GM12878 (cell line): ENCODE data around the gene STARD13. TPM values are rescaled to one million over a fixed set of nuclear protein-coding genes. Genes with fewer than 3 reads are reported as not detected.

ENCODE experiments used
- CHD1 ChIP-seq: IDR thresholded peaks from 2 replicates; pipeline ENCODE4 v1.6.1; 2012; ENCODE audit warnings: low read depth, low read length, improper control_type of control experiment
- CHD2 ChIP-seq: IDR thresholded peaks from 2 replicates; pipeline ENCODE4 v1.6.1; 2011; ENCODE audit warnings: low read depth, low read length, improper control_type of control experiment, borderline replicate concordance
- CREB1 ChIP-seq: IDR thresholded peaks from 2 replicates; pipeline ENCODE4 v1.6.1; 2012; ENCODE audit warnings: low read depth, mild to moderate bottlenecking, inconsistent platforms
- CREM ChIP-seq: IDR thresholded peaks from 2 replicates; pipeline ENCODE4 v1.6.1; 2014; ENCODE audit warnings: antibody characterized with exemption, low read depth
- EGR1 ChIP-seq, 2 experiments: IDR thresholded peaks; 1 replicate in 1 of 2; 2 replicates in 1 of 2; pipeline ENCODE4 v1.6.1; 2011 to 2012; ENCODE audit warnings: low read depth in 2 of 2, low read length in 2 of 2, borderline replicate concordance in 1 of 2, mild to moderate bottlenecking in 1 of 2, moderate library complexity in 1 of 2
- EP300 ChIP-seq, 2 experiments: fragments of 150-350 bp in 1 of 2; IDR thresholded peaks; 2 replicates each; pipeline ENCODE4 v1.6.1; 2011 to 2012; ENCODE audit warnings: low read depth in 2 of 2, low read length in 2 of 2, borderline replicate concordance in 1 of 2, improper control_type of control experiment in 1 of 2, inconsistent platforms in 1 of 2; ENCODE audit not compliant: control insufficient read depth in 1 of 2
- FOXM1 ChIP-seq: IDR thresholded peaks from 2 replicates; pipeline ENCODE4 v1.6.1; 2012; ENCODE audit warnings: low read depth, mild to moderate bottlenecking, inconsistent platforms, low read length, moderate library complexity
- HDAC2 ChIP-seq: fragments of 200-600 bp; sonication (generic); IDR thresholded peaks from 2 replicates; pipeline ENCODE4 v1.6.1; 2017
- IKZF2 ChIP-seq, 2 experiments: fragments of 450-650 bp; IDR thresholded peaks; 2 replicates each; pipeline ENCODE4 v1.6.1; 2017; ENCODE audit warnings: mild to moderate bottlenecking in 2 of 2, moderate library complexity in 2 of 2
- JUNB ChIP-seq: IDR thresholded peaks from 2 replicates; pipeline ENCODE4 v1.6.1; 2016; ENCODE audit warnings: antibody characterized with exemption, mild to moderate bottlenecking
- JUND ChIP-seq: IDR thresholded peaks from 2 replicates; pipeline ENCODE4 v1.6.1; 2012; ENCODE audit warnings: low read depth, mild to moderate bottlenecking, low read length, improper control_type of control experiment, moderate library complexity
- KAT2A ChIP-seq: conservative IDR thresholded peaks from 2 replicates; pipeline ENCODE4 v1.6.1; 2011; ENCODE audit warnings: low read depth, low read length; ENCODE audit not compliant: control insufficient read depth
- KDM1A ChIP-seq: fragments of 200-600 bp; sonication (generic); IDR thresholded peaks from 2 replicates; pipeline ENCODE4 v1.6.1; 2016; ENCODE audit warnings: borderline replicate concordance
- MTA3 ChIP-seq: IDR thresholded peaks from 2 replicates; pipeline ENCODE4 v1.6.1; 2012; ENCODE audit warnings: low read length, inconsistent platforms, borderline replicate concordance
- NFYB ChIP-seq: IDR thresholded peaks from 2 replicates; pipeline ENCODE4 v1.6.1; 2011; ENCODE audit warnings: low read depth, mild to moderate bottlenecking, low read length, improper control_type of control experiment, moderate library complexity; ENCODE audit not compliant: insufficient read depth
- NR2C1 ChIP-seq: fragments of 450-650 bp; IDR thresholded peaks from 2 replicates; pipeline ENCODE4 v1.6.1; 2017; ENCODE audit warnings: antibody characterized with exemption, mild to moderate bottlenecking, moderate library complexity
- PML ChIP-seq: IDR thresholded peaks from 2 replicates; pipeline ENCODE4 v1.6.1; 2012; ENCODE audit warnings: low read length, inconsistent platforms
- POLR2AphosphoS5 ChIP-seq: IDR thresholded peaks from 2 replicates; pipeline ENCODE4 v1.6.1; 2011; ENCODE audit warnings: mild to moderate bottlenecking, low read length, inconsistent platforms
- RAD51 ChIP-seq: fragments of 450-650 bp; IDR thresholded peaks from 2 replicates; pipeline ENCODE4 v1.6.1; 2016; ENCODE audit warnings: moderate library complexity, mild to moderate bottlenecking, inconsistent platforms
- RFX5 ChIP-seq: IDR thresholded peaks from 2 replicates; pipeline ENCODE4 v1.6.1; 2011; ENCODE audit warnings: low read depth, low read length, improper control_type of control experiment
- SMARCA5 ChIP-seq: fragments of 450-650 bp; IDR thresholded peaks from 2 replicates; pipeline ENCODE4 v1.6.1; 2017; ENCODE audit warnings: mild to moderate bottlenecking
- STAT3 ChIP-seq: IDR thresholded peaks from 2 replicates; pipeline ENCODE4 v1.6.1; 2011; ENCODE audit warnings: low read depth, low read length, improper control_type of control experiment
- SUZ12 ChIP-seq: fragments of 200-600 bp; sonication (generic); IDR thresholded peaks from one replicate; pipeline ENCODE4 v1.6.1; 2018; ENCODE audit warnings: antibody characterized with exemption, mild to moderate bottlenecking; ENCODE audit not compliant: unreplicated experiment
- TBL1XR1 ChIP-seq: IDR thresholded peaks from 2 replicates; pipeline ENCODE4 v1.6.1; 2012; ENCODE audit warnings: low read depth, low read length, improper control_type of control experiment
- WRNIP1 ChIP-seq: IDR thresholded peaks from 2 replicates; pipeline ENCODE4 v1.6.1; 2011; ENCODE audit warnings: low read depth, low read length, improper control_type of control experiment, borderline replicate concordance
- ZNF384 ChIP-seq: IDR thresholded peaks from 2 replicates; pipeline ENCODE4 v1.6.1; 2012; ENCODE audit warnings: low read depth, mild to moderate bottlenecking, low read length, improper control_type of control experiment, borderline replicate concordance
- polyA plus RNA-seq, 11 experiments: library from polyadenylated mRNA; depleted of rRNA in 4 of 11; unstranded in 6 of 11; stranded (reverse) in 5 of 11; fragments of >200 nt; fragmentation: Nextera tagmentation in 4 of 11; fragmentation: Illumina TruSeq in 1 of 11; extraction: Ambion mirVana in 4 of 11; extraction: Trizol in 1 of 11; gene quantifications; 1 replicate in 1 of 11; 2 replicates in 10 of 11; pipeline versions ENCODE4 v1.2.1 to v1.2.3, GENCODE V29; 2011 to 2016; ENCODE audit warnings: inconsistent platforms in 2 of 11, missing spikeins in 2 of 11, low read depth in 1 of 11
- total RNA-seq, 4 experiments: library from RNA; depleted of rRNA in 3 of 4; stranded (reverse); fragments of >200 nt in 3 of 4; fragmentation: Illumina TruSeq in 1 of 4; extraction: Trizol in 1 of 4; gene quantifications; 2 replicates each; pipeline versions ENCODE4 v1.2.1 to v1.2.3, GENCODE V29; 2013 to 2021
- TF ChIP-seq, protein P1 (sequence below): fragments of 450-650 bp; IDR thresholded peaks from 2 replicates; pipeline ENCODE4 v1.6.1; 2017; ENCODE audit warnings: low read depth, mild to moderate bottlenecking, moderate library complexity
- TF ChIP-seq, protein P2 (sequence below): IDR thresholded peaks from 2 replicates; pipeline ENCODE4 v1.6.1; 2011; ENCODE audit warnings: mild to moderate bottlenecking, low read depth, low read length, moderate library complexity; ENCODE audit not compliant: insufficient replicate concordance
- TF ChIP-seq, protein P3 (sequence below): fragments of 450-650 bp; IDR thresholded peaks from 2 replicates; pipeline ENCODE4 v1.6.1; 2016; ENCODE audit warnings: mild to moderate bottlenecking

Gene STARD13
- total and polyA plus RNA-seq, 10 of the 15 experiments (the other 5 are each of a cell fraction or from before 2014, with no cell fraction given): 4.0 to 41.6 (median 10.1) TPM

DNA sequence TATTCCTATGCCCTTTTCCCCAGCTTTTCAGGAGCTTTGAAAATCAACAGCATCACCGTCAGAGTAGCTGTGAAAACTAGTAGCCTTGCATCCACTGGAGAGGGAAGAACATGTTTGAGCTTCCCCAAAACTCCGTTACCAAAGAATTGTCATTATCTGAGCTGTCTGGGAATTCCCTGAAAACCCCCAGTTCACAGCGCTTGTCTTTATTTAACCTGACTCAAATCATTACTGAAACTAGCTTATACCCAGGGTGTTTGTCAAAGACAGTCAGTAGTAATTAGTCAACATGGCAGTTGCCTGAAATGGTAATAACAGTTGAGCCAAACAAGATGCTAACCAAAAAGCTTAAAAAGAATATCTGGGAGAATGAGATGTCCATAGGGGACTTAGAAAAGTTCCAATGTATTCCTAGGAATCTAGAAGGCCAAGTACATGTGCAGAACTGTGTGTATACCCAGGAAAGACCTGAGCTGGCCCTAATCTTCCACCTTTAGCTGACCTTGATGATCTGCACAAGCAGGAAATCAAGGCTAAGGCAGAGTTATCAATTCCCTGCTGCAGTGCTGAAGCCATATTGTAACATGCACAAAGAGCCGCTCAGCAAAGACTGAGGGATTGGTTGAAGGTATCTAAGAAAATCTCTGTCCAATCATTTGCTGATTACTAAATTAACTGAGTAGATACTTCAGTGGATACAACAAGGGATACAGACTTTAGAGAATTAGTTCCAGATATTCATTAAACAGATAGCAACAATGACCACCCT is 138.5 kb downstream of the STARD13 start (continued):
- TF ChIP-seq EGR1 (IDR thresholded peaks at IDR 0.05; ENCODE audit: borderline replicate concordance in 1 of 2, low read depth in 2 of 2, low read length in 2 of 2) (no peak), CHD2 (peak; percentile 86), RFX5 (no peak), MTA3 (peak; percentile 99), JUND (peak; percentile 97), JUNB (peak; percentile 99), STAT3 (peak; percentile 88; the same call in 1 of the 2 replicates), TBL1XR1 (peak; percentile 85), ZNF384 (no peak), EP300 (IDR thresholded peaks at IDR 0.05; ENCODE audit: borderline replicate concordance in 1 of 2, control insufficient read depth in 1 of 2, low read depth in 2 of 2, low read length in 2 of 2) (peak; percentile 99), CREB1 (peak; percentile 65; the same call in 1 of the 2 replicates), CREM (peak; percentile 93), PML (peak; percentile 92), NR2C1 (no peak), KAT2A (no peak), POLR2AphosphoS5 (peak; percentile 90), HDAC2 (no peak), FOXM1 (peak; percentile 99), KDM1A (no peak), SUZ12 (no peak), CHD1 (0 out of 2 replicates have a peak, but pooled peaks have one; percentile 76), SMARCA5 (no peak), WRNIP1 (0 out of 2 replicates have a peak, but pooled peaks have one; percentile 51), RAD51 (peak; percentile 67; the same call in 1 of the 2 replicates), NFYB (no peak), IKZF2 (IDR thresholded peaks at IDR 0.05) (peak; percentile 100)
- TF ChIP-seq, protein P1, sequence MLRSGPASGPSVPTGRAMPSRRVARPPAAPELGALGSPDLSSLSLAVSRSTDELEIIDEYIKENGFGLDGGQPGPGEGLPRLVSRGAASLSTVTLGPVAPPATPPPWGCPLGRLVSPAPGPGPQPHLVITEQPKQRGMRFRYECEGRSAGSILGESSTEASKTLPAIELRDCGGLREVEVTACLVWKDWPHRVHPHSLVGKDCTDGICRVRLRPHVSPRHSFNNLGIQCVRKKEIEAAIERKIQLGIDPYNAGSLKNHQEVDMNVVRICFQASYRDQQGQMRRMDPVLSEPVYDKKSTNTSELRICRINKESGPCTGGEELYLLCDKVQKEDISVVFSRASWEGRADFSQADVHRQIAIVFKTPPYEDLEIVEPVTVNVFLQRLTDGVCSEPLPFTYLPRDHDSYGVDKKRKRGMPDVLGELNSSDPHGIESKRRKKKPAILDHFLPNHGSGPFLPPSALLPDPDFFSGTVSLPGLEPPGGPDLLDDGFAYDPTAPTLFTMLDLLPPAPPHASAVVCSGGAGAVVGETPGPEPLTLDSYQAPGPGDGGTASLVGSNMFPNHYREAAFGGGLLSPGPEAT: peak; percentile 100
- TF ChIP-seq, protein P2, sequence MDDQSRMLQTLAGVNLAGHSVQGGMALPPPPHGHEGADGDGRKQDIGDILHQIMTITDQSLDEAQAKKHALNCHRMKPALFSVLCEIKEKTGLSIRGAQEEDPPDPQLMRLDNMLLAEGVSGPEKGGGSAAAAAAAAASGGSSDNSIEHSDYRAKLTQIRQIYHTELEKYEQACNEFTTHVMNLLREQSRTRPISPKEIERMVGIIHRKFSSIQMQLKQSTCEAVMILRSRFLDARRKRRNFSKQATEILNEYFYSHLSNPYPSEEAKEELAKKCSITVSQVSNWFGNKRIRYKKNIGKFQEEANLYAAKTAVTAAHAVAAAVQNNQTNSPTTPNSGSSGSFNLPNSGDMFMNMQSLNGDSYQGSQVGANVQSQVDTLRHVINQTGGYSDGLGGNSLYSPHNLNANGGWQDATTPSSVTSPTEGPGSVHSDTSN: peak; percentile 85
- TF ChIP-seq, protein P3, sequence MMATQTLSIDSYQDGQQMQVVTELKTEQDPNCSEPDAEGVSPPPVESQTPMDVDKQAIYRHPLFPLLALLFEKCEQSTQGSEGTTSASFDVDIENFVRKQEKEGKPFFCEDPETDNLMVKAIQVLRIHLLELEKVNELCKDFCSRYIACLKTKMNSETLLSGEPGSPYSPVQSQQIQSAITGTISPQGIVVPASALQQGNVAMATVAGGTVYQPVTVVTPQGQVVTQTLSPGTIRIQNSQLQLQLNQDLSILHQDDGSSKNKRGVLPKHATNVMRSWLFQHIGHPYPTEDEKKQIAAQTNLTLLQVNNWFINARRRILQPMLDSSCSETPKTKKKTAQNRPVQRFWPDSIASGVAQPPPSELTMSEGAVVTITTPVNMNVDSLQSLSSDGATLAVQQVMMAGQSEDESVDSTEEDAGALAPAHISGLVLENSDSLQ: peak; percentile 80
